Measurements from ENCODE around the gene MICAL2.

Gene MICAL2

GRCh38 chr11:12196308-12196707 lies 85.9 kb downstream of the MICAL2 start:
- no peak for DNase-seq

DNA sequence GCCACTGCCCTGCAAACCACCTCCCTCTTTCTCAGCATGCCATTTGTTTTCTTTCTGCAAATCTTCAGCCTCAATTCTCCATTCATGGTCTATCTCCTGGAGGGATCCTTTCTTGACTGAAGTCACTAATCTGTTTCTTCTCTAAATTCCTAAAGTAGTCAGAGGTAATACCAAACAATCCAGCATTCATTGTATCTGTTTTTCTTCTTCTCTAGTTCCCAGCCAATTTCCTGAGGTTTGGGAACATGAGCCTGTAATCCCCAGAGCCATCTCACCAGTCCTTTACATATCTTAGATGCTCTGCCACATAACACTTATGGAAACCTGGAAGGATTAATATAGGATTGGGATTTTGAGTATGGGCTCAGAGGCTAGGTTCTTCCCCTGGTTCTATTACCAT lies 86.5 kb downstream of the MICAL2 start:
- no peak for DNase-seq

- no peak for DNase-seq
Observed at GRCh38 chr11:12198251-12199222, 88.1 kb downstream of the MICAL2 start.

GRCh38 chr11:12199231-12199948 lies 89.0 kb downstream of the MICAL2 start:
- no peak for DNase-seq

DNA sequence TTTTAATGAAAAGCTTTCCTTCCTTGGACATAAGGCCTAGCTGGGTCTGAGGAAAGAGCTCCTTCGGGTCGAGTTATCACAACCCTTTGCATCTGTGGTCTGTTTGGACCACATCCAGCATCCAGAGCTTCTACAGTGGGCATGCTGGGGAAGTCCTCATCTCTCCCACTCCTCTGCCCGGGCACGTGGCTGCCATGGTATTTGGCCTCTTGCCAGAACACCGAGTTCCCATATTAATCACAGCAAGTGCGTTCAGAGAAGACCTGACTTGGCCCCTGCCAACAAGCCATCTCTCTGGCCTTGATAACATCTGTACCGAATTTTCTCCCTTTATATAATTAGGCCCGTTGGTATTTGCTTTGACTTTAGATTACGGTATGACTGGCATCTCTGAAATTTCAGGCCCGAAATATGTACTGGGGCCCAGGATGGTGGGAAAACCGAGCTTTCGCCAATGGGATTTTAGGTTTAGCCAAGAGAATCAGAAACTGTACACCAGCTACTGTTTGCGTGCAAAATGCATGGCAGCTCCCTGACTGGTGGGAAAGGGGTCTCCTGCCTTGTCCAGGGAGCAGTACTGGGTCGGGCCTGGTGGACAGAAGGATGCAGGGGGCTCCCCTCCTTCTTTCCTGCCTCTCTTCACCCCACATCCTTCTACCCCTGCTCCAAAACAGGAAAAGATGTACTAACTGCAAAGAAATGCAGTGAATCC lies 90.0 kb downstream of the MICAL2 start:
- no peak for DNase-seq

GRCh38 chr11:12200991-12201985 lies 90.9 kb downstream of the MICAL2 start:
- DNase-seq: no peak

DNA sequence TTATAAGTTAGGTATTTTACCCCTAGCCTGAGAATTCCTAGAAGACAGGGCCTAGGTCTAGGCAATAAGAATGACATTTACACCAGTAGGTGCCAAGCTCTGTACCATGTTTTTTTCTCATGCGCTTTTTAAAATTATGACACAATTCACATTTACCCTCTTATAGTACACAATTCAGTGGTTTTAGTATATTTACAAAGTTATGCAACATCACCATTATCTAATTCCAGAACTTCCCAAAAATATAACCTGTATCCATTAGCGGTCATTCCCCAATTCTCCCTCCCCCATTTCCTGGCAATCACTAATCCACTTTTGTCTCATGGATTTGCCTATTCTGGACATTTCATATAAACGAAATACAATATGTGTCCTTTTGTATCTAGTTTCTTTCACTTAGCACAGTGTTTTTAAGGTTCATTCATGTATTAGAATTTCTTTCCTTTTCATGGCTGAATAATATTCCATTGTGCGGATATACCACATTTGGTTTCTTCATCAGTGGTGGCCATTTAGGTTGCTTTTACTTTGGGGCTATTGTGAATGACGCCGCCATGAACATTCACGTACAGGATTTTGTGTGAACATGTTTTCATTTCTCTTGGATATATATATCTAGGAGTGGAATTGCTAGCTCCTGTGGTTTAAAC lies 92.4 kb downstream of the MICAL2 start:
- DNase-seq: no peak

DNA sequence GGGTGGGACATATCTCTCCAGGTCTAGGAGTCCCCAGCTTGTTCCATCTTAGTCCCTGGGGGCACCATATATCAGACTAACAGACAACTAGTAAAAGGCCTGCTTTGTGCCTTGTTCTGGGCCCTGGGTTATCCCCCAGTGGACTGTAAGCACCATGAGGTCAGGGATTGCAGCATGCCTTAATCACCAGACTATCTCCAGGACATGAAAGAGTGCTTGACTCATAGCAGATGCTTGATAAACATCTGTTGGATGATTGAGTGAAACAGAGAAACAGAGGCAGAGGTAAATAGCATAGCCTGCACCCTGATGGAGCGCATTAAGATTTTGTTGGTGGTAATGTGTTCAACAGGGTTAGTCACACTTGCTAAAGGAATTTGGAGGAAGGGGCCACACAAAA lies 94.1 kb downstream of the MICAL2 start:
- DNase-seq: no peak

- DNase-seq: no peak
Observed at GRCh38 chr11:12205330-12205729, 94.9 kb downstream of the MICAL2 start.

DNA sequence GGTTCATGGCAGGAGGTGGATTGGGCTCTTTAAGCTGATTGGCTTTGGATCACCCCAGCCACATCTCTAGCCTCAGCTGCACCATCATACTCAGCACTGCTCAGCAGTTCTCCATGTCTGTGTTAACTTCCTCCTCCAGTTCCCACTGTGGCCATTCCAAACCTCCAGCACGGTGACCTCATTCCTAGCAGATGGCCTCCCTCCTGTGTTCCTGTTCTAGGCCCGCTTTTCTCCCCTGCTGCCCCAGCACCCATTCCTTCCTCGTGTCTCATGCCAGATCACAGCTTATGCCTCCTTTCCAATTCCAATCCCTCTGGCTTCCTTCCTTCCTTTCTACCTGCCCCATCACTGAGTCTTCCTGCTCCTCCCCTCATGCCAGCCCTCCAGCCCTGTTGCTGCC lies 96.1 kb downstream of the MICAL2 start:
- DNase-seq: no peak

DNA sequence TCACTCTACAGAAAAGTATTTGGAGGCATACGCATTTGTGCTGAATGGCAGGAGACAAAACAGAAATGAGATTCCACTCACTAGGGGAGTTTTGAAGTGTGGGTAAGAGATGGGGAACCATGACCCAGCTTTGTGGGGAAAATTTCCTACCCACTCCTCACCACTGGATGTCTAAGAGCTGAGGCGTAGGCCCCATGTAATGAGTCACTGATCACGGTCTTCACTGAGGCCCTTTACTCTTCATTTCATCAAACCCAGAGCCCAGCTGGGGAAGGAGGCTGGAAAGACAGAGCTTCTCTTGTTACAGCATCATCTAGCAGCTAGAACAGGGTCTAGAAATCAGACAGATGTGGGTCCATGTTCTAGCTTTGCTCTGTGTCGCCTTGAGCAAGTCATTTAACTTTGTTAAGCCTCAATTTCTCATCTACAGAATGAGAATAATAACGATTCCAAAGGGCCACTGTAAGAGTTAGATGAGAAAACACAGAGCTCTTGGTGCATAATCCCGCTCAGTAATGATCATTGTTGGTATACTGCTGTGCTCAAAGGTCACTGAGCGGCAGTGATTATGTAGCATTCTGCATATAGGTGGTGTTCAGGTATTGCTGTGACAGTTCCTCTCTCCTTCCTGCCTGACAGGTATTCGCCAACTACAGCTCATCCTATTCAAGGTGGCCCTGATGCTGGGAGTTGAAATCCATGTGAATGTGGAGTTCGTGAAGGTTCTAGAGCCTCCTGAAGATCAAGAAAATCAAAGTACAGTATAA lies 97.2 kb downstream of the MICAL2 start:
- no peak for DNase-seq

- DNase-seq: no peak
Observed at GRCh38 chr11:12209096-12209495, 98.7 kb downstream of the MICAL2 start.

DNA sequence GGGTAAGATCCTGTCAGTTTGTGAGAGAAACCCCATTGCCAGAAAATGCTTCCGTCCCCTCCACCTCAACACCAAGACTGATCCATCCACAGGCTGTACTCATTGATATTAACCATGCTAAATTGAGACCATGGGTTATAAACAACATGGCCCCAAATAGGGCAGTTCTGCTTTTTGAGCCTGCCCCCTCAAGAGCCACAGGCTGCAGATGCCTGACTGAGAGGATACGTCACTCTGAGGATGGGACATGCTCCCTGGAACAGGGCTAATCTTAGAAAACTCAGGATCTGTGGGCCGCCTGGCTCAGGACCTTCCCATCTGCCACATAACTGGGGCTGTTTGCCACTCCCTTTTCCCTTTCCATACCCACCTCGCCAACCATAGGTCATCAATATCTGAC lies 99.8 kb downstream of the MICAL2 start:
- no peak for DNase-seq

- no peak for DNase-seq
Observed at GRCh38 chr11:12211331-12212065, 101.1 kb downstream of the MICAL2 start.

- no peak for DNase-seq
Observed at GRCh38 chr11:12212174-12212820, 101.9 kb downstream of the MICAL2 start.

DNA sequence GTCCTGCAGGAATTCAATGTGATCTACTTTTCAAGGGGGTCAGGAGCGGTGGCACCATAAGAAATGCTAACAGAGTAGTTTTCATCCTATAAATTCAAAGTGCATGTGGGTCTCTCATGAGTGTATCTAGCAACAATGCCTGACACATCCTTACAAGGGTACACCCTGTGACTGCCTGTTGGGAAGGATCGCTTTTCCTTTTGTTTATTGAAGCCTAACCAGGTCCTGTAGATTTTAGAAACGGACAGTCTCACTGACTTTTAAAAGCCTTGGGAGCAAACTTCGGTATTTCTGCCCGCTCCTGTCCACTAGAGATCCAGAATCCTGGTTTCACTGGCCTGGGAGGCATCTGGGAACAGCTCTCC lies 102.4 kb downstream of the MICAL2 start:
- no peak for DNase-seq

DNA sequence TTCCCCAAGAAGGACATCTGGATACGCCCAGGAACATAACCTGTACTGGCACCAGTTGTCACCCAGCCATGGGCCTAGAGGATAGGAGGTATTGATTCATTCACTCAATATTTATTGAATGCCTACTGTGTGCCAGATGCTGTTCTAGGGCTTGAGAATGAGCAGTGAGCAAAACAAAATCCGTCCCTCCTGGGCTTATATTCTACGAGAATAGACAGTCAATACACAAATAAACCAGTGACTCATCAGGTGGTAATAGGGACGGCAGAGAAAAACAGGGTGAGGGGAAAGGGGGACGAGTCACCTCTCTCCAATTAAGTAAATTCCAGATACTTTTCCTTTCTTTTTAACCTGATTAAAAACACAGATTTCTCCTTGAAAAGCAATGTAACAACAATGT lies 103.5 kb downstream of the MICAL2 start:
- no peak for DNase-seq

DNA sequence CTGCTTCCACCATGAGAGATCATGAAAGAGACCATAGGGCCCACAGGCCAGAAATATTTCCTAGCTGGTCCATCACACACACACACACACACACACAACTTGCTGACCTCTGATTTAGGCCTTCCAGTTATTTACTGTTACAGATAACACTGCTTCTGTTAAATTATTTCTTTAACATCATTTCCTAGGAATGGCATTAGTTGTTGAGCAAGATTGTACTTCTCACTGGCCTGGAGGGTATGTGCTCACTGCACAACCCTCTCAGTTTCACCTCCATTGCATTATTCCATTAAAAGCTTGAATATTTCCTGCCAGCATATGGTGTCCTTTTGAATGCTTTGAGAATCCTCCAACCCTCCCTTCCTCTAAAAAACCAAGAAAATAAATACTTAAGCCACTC lies 104.4 kb downstream of the MICAL2 start:
- DNase-seq: no peak

GRCh38 chr11:12215181-12215593 lies 104.8 kb downstream of the MICAL2 start:
- DNase-seq: no peak

- DNase-seq: no peak
Observed at GRCh38 chr11:12216041-12216451, 105.7 kb downstream of the MICAL2 start.

Measured in NCI-H2107 (cell line).